ENCODE measurements around the gene GHR. TPM values are rescaled to one million over a fixed set of nuclear protein-coding genes. Genes with fewer than 3 reads are reported as not detected.

Gene GHR
- total and polyA plus RNA-seq, 2 donors (not counting 3 experiments of a cell fraction or from before 2014, with no cell fraction given), result 0.27 to 0.28 TPM

DNA sequence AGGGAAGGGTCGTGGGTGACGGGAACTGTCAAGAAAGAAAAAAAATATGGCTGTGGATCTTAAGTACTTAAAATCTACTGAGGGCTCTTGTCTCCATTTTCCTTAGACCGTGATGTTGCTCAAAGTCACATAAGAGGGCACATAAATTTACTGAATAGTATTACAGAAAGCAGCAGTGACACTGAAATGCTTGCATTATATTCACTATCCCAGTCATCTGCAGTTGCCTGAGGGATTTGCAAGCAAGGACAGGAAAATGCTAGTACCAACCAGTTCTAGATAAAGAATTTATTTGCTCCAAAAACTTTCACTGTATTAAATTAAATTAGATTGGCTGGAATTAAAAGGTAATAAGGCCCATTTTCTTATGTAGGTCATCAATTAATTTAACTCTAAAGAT, 226.8 kb downstream of the GHR start:
- H3K27ac ChIP-seq (ENCODE audit: insufficient read depth, low read depth, low read length), result no peak overlapping the region
- no peaks in the 10 kb centered on the region for H3K9me3 ChIP-seq (replicated peaks; ENCODE audit: control insufficient read depth, insufficient read depth, low read length)
- no peaks in the 10 kb centered on the region for H3K79me2 ChIP-seq (ENCODE audit: control insufficient read depth, insufficient read depth, low read length)
- CTCF ChIA-PET, result no interaction called here
- no peaks in the 10 kb centered on the region for H3K9me1 ChIP-seq (replicated peaks; ENCODE audit: control insufficient read depth, extremely low read depth, insufficient read depth, low read length)
- TF ChIP-seq, protein P1, sequence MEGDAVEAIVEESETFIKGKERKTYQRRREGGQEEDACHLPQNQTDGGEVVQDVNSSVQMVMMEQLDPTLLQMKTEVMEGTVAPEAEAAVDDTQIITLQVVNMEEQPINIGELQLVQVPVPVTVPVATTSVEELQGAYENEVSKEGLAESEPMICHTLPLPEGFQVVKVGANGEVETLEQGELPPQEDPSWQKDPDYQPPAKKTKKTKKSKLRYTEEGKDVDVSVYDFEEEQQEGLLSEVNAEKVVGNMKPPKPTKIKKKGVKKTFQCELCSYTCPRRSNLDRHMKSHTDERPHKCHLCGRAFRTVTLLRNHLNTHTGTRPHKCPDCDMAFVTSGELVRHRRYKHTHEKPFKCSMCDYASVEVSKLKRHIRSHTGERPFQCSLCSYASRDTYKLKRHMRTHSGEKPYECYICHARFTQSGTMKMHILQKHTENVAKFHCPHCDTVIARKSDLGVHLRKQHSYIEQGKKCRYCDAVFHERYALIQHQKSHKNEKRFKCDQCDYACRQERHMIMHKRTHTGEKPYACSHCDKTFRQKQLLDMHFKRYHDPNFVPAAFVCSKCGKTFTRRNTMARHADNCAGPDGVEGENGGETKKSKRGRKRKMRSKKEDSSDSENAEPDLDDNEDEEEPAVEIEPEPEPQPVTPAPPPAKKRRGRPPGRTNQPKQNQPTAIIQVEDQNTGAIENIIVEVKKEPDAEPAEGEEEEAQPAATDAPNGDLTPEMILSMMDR (IDR thresholded peaks at IDR 0.05; ENCODE audit: extremely low read depth in 1 of 2, insufficient read depth in 1 of 2, low read depth in 1 of 2, low read length in 2 of 2), result no peak
- TF ChIP-seq EZH2 (IDR thresholded peaks at IDR 0.05; ENCODE audit: borderline replicate concordance, low read depth, low read length, severe bottlenecking) (no peak), MYC (IDR thresholded peaks at IDR 0.05; ENCODE audit: low read depth, low read length) (no peak), GATA2 (IDR thresholded peaks at IDR 0.05; ENCODE audit: insufficient read depth, insufficient read length, low read depth, low read length) (no peak), POLR2A (IDR thresholded peaks at IDR 0.05; ENCODE audit: low read depth, low read length) (no peak), POLR2AphosphoS5 (IDR thresholded peaks at IDR 0.05; ENCODE audit: insufficient read depth, low read depth, low read length) (no peak), JUN (IDR thresholded peaks at IDR 0.05; ENCODE audit: borderline replicate concordance, insufficient read depth, insufficient read length, low read depth) (no peak), FOS (IDR thresholded peaks at IDR 0.05; ENCODE audit: borderline replicate concordance, insufficient read depth, low read length) (no peak)
- TF ChIP-seq, protein P2, sequence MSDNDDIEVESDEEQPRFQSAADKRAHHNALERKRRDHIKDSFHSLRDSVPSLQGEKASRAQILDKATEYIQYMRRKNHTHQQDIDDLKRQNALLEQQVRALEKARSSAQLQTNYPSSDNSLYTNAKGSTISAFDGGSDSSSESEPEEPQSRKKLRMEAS (IDR thresholded peaks at IDR 0.05; ENCODE audit: insufficient read depth, insufficient read length), result no peak
- H3K4me1 ChIP-seq (ENCODE audit: control insufficient read depth, extremely low read depth, insufficient read depth, low read length), result no peaks in the 10 kb centered on the region
- no peaks in the 10 kb centered on the region for H3K36me3 ChIP-seq (ENCODE audit: control insufficient read depth in 2 of 2, extremely low read depth in 1 of 2, insufficient read depth in 2 of 2, low read length in 2 of 2)
- H4K20me1 ChIP-seq (replicated peaks; ENCODE audit: control insufficient read depth, extremely low read depth, insufficient read depth, low read length), result no peaks in the 10 kb centered on the region
- POLR2A ChIA-PET, result no interaction called here
- dilution Hi-C loops (cut with MboI; ENCODE audit: extremely low pct_ligation_motif_present, low sequenced_read_pairs) (no loop called here), intact Hi-C loops (cut with micrococcal nuclease) (no loop called here)
- H3K27me3 ChIP-seq (ENCODE audit: control insufficient read depth in 2 of 2, insufficient read depth in 2 of 2, low read length in 2 of 2), result no peaks in the 10 kb centered on the region
- BruUV-seq (replicated peaks), result no TSS peak
- no peak overlapping the region for H3K4me2 ChIP-seq (ENCODE audit: insufficient read depth, low read length)
- H2AFZ ChIP-seq (ENCODE audit: low read depth, low read length), result no peak overlapping the region
- DNase-seq (ENCODE audit: low read depth, low spot score) (no peak), FAIRE-seq (no peak)
- H3K4me3 ChIP-seq (replicated peaks in 1 of 3; ENCODE audit: insufficient read depth in 1 of 3, low read depth in 1 of 3, low read length in 3 of 3), result no peak overlapping the region
- H3K9ac ChIP-seq (replicated peaks; ENCODE audit: extremely low read depth, insufficient read depth, low read length), result no peak overlapping the region
